CD4-positive, CD25-positive, alpha-beta regulatory T cell (primary cell): ENCODE data around the gene SMARCC1. TPM values are rescaled to one million over a fixed set of nuclear protein-coding genes. Genes with fewer than 3 reads are reported as not detected.

Source experiments
- ATAC-seq, 2 donors: fragments of 150-1000 bp; cut with Tn5 transposase; one replicate each; pipeline ENCODE4 v1.10.0; 2021; ENCODE audit warnings: low read depth in 2 of 2, moderate number of reproducible peaks in 2 of 2, moderate library complexity in 1 of 2
- DNase-seq, 3 donors: peaks; one replicate each; pipeline versions ENCODE4 v3.0.0 to v3.0.0-alpha.2; 2012 to 2022; ENCODE audit warnings: mixed read lengths in 1 of 3
- H3K27ac ChIP-seq: one replicate; pipeline ENCODE4 v1.7.0; 2013; ENCODE audit warnings: mild to moderate bottlenecking, low read length; ENCODE audit not compliant: insufficient read depth, poor library complexity, severe bottlenecking
- H3K27me3 ChIP-seq: one replicate; pipeline ENCODE4 v1.7.0; 2013; ENCODE audit warnings: low read length; ENCODE audit not compliant: control insufficient read depth, insufficient read depth
- H3K36me3 ChIP-seq: one replicate; pipeline ENCODE4 v1.7.0; 2013; ENCODE audit warnings: mild to moderate bottlenecking, low read length, moderate library complexity; ENCODE audit not compliant: control insufficient read depth, insufficient read depth
- H3K4me1 ChIP-seq: 2 replicates; pipeline ENCODE4 v1.7.0; 2013; ENCODE audit warnings: mild to moderate bottlenecking, low read length; ENCODE audit not compliant: insufficient read depth, control insufficient read depth, poor library complexity, severe bottlenecking
- H3K4me3 ChIP-seq: one replicate; pipeline ENCODE4 v1.7.0; 2013; ENCODE audit warnings: low read depth, mild to moderate bottlenecking, low read length, moderate library complexity
- H3K9me3 ChIP-seq, 2 experiments: 1 replicate in 1 of 2; 2 replicates in 1 of 2; pipeline ENCODE4 v1.7.0; 2013; ENCODE audit warnings: low read length in 2 of 2, mild to moderate bottlenecking in 1 of 2, moderate library complexity in 1 of 2; ENCODE audit not compliant: control insufficient read depth in 2 of 2
- H3K27ac Mint-ChIP-seq, 3 donors: one replicate each; pipeline ENCODE4 v1.8.0; 2020 to 2022; ENCODE audit warnings: mild to moderate bottlenecking in 3 of 3, mixed read lengths in 3 of 3, moderate library complexity in 2 of 3
- H3K27me3 Mint-ChIP-seq: one replicate; pipeline ENCODE4 v1.8.0; 2022; ENCODE audit warnings: mild to moderate bottlenecking, mixed read lengths
- H3K36me3 Mint-ChIP-seq: one replicate; pipeline ENCODE4 v1.8.0; 2020; ENCODE audit warnings: mixed read lengths
- H3K4me1 Mint-ChIP-seq, 4 donors: one replicate each; pipeline ENCODE4 v1.8.0; 2020 to 2022; ENCODE audit warnings: mixed read lengths in 4 of 4, mild to moderate bottlenecking in 1 of 4
- H3K4me3 Mint-ChIP-seq, 4 donors: one replicate each; pipeline ENCODE4 v1.8.0; 2020 to 2022; ENCODE audit warnings: mild to moderate bottlenecking in 4 of 4, mixed read lengths in 4 of 4, moderate library complexity in 3 of 4
- H3K9me3 Mint-ChIP-seq, 7 donors: one replicate each; pipeline ENCODE4 v1.8.0; 2020 to 2022; ENCODE audit warnings: mixed read lengths in 7 of 7, mild to moderate bottlenecking in 3 of 7, moderate library complexity in 2 of 7
- polyA plus RNA-seq, 4 donors: library from polyadenylated mRNA; unstranded; fragments of 300-500 nt; fragmentation: Illumina TruSeq; gene quantifications; one replicate each; pipeline ENCODE4 v1.2.3, GENCODE V29; 2021
- total RNA-seq: library from RNA; stranded (reverse); gene quantifications from one replicate; pipeline ENCODE4 v1.2.3, GENCODE V29; 2022

SMARCC1 gene
- total and polyA plus RNA-seq, 5 donors from 2014 or later, result 53.2 to 132 (median 56.7) TPM

- Histone ChIP-seq H3K4me1 (no peaks in the 10 kb centered on the region), H3K4me3 (no peak overlapping the region), H3K36me3 (no peaks in the 10 kb centered on the region), H3K27me3 (peaks cover 4% of the 10 kb centered on the region), H3K27ac (no peak overlapping the region), H3K9me3 (peaks cover 0 to 2% of the 10 kb centered on the region in 2 experiments)
- H3K4me3 Mint-ChIP-seq, result no peak overlapping the region
- H3K9me3 Mint-ChIP-seq, result peaks cover 0 to 1% (median 0%) of the 10 kb centered on the region in 7 donors
- ATAC-seq, result no peak
- no peak for DNase-seq
- no peaks in the 10 kb centered on the region for H3K4me1 Mint-ChIP-seq
- H3K27ac Mint-ChIP-seq, result no peak overlapping the region
- no peaks in the 10 kb centered on the region for H3K36me3 Mint-ChIP-seq
- peaks cover 31% of the 10 kb centered on the region for H3K27me3 Mint-ChIP-seq
Measured at GRCh38 chr3:47554335-47554734, 227.4 kb downstream of the SMARCC1 start.

GRCh38 chr3:47553407-47553806 is 228.3 kb downstream of the SMARCC1 start:
- no peaks in the 10 kb centered on the region for H3K36me3 ChIP-seq
- Mint-ChIP-seq H3K9me3 (peaks cover 0 to 1% (median 0%) of the 10 kb centered on the region in 7 donors), H3K27me3 (peaks cover 36% of the 10 kb centered on the region), H3K27ac (no peak overlapping the region), H3K4me3 (no peak overlapping the region), H3K4me1 (no peaks in the 10 kb centered on the region), H3K36me3 (no peaks in the 10 kb centered on the region)
- no peak for DNase-seq
- no peak overlapping the region for H3K4me3 ChIP-seq
- peaks cover 0 to 2% of the 10 kb centered on the region in 2 experiments for H3K9me3 ChIP-seq
- peaks cover 4% of the 10 kb centered on the region for H3K27me3 ChIP-seq
- no peak for ATAC-seq
- no peaks in the 10 kb centered on the region for H3K4me1 ChIP-seq
- H3K27ac ChIP-seq, result no peak overlapping the region

DNA sequence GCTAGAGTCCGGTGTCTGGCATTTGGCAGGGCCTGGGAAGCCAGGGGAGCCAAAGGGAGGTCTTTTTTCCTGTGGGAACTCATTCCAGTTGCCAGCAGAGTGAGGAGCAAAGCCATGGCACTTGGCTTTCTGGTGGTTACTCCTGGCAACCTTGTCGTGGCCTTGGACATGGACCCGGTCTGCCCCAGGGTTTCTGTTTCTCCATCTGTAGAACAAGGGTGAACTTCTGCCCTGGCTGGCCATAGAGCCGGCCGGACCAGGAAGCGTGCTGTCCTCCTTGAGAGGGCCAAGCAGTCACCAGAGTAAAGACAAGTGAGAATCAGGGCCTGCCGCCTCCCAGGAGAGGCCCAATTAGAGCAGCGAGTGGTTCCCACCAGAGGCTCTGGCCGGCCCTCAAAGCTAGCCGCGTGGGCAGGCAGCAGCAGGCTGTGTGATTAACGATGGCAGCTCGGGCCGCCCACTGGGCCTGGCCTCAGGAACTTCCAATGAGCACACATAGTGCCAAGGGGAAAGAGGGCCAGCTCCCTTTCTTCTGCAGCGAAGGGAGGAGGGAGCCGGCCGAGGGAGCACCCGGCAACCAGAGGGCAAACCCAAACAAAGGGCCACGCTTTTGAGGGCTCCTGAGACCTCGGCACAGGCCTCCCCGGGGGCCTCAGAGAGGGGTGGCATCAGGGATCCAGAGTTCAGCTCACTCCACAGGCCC is 239.1 kb downstream of the SMARCC1 start:
- no peaks in the 10 kb centered on the region for H3K9me3 ChIP-seq
- H3K27me3 ChIP-seq, result no peaks in the 10 kb centered on the region
- no peak overlapping the region for H3K27ac Mint-ChIP-seq
- no peaks in the 10 kb centered on the region for H3K9me3 Mint-ChIP-seq
- no peak for DNase-seq
- no peak overlapping the region for H3K4me3 Mint-ChIP-seq
- no peak overlapping the region for H3K27ac ChIP-seq
- no peaks in the 10 kb centered on the region for H3K4me1 Mint-ChIP-seq
- H3K4me1 ChIP-seq, result no peaks in the 10 kb centered on the region
- no peaks in the 10 kb centered on the region for H3K36me3 ChIP-seq
- H3K4me3 ChIP-seq, result no peak overlapping the region
- no peak for ATAC-seq
- H3K36me3 Mint-ChIP-seq, result no peaks in the 10 kb centered on the region
- peaks cover 16% of the 10 kb centered on the region for H3K27me3 Mint-ChIP-seq

DNA sequence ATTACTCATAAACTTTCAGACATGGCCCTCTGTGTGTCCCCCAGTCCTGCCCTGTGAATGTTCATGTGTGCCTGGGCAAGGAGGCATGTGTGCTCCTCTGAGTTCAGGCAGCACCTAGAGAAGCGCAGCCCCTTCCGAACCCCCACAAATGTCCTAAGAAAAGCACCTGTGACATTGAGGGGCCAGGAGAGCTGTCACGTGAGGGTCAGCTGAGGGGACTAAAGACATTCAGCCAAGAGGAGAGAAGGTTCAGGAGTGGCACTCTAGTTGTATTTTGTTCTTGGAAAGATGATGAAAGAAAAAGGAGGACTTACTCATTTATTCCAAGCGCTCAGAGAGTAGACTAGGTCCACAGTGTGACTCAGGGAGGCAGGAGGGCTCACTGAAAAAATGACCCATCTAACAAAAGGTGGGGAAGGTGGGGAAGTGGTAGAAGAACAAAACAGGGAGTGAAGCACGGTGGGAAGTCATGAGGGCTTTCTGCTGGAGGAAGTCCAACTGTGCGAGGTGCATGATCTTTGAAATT is 240.0 kb downstream of the SMARCC1 start:
- Mint-ChIP-seq H3K4me3 (no peak overlapping the region), H3K9me3 (no peaks in the 10 kb centered on the region), H3K4me1 (no peaks in the 10 kb centered on the region), H3K27me3 (peaks cover 23% of the 10 kb centered on the region), H3K27ac (no peak overlapping the region), H3K36me3 (no peaks in the 10 kb centered on the region)
- no peak for DNase-seq
- H3K4me1 ChIP-seq, result no peaks in the 10 kb centered on the region
- no peak overlapping the region for H3K4me3 ChIP-seq
- no peak overlapping the region for H3K27ac ChIP-seq
- H3K27me3 ChIP-seq, result no peaks in the 10 kb centered on the region
- ATAC-seq, result no peak
- no peaks in the 10 kb centered on the region for H3K36me3 ChIP-seq
- H3K9me3 ChIP-seq, result no peaks in the 10 kb centered on the region

DNA sequence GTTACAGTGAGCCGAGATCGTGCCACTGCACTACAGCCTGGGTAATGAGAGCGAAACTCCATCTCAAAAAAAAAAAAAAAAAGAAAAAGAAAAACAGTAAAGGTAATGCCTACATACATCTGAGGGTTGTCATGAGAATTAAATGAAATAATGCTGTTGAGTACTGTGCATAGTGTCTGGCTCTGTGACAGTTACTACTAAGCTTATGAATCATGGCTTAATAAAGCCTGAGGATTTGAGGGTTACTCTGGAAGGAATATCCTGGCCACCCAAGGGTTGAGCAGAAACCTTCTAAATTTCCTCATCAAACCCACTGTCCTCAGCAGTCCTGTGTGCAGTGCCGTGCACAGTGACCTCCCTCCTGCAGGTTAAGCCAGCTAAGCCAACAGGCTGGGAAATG is 241.4 kb downstream of the SMARCC1 start:
- Histone ChIP-seq H3K4me3 (no peak overlapping the region), H3K36me3 (no peaks in the 10 kb centered on the region), H3K4me1 (no peaks in the 10 kb centered on the region), H3K27me3 (no peaks in the 10 kb centered on the region), H3K9me3 (no peaks in the 10 kb centered on the region), H3K27ac (no peak overlapping the region)
- Mint-ChIP-seq H3K36me3 (no peaks in the 10 kb centered on the region), H3K27me3 (peaks cover 23% of the 10 kb centered on the region), H3K4me3 (no peak overlapping the region), H3K27ac (no peak overlapping the region), H3K4me1 (no peaks in the 10 kb centered on the region), H3K9me3 (no peaks in the 10 kb centered on the region)
- DNase-seq (no peak), ATAC-seq (no peak)

- H3K36me3 ChIP-seq, result no peaks in the 10 kb centered on the region
- H3K27me3 ChIP-seq, result no peaks in the 10 kb centered on the region
- ATAC-seq (no peak), DNase-seq (no peak)
- H3K9me3 ChIP-seq, result no peaks in the 10 kb centered on the region
- peaks cover 34% of the 10 kb centered on the region for H3K27me3 Mint-ChIP-seq
- H3K9me3 Mint-ChIP-seq, result no peaks in the 10 kb centered on the region
- no peaks in the 10 kb centered on the region for H3K4me1 ChIP-seq
- H3K4me1 Mint-ChIP-seq, result no peaks in the 10 kb centered on the region
- no peak overlapping the region for H3K27ac ChIP-seq
- no peak overlapping the region for H3K27ac Mint-ChIP-seq
- H3K4me3 Mint-ChIP-seq, result no peak overlapping the region
- no peaks in the 10 kb centered on the region for H3K36me3 Mint-ChIP-seq
- H3K4me3 ChIP-seq, result no peak overlapping the region
Measured at GRCh38 chr3:47536967-47537366, 244.7 kb downstream of the SMARCC1 start.

DNA sequence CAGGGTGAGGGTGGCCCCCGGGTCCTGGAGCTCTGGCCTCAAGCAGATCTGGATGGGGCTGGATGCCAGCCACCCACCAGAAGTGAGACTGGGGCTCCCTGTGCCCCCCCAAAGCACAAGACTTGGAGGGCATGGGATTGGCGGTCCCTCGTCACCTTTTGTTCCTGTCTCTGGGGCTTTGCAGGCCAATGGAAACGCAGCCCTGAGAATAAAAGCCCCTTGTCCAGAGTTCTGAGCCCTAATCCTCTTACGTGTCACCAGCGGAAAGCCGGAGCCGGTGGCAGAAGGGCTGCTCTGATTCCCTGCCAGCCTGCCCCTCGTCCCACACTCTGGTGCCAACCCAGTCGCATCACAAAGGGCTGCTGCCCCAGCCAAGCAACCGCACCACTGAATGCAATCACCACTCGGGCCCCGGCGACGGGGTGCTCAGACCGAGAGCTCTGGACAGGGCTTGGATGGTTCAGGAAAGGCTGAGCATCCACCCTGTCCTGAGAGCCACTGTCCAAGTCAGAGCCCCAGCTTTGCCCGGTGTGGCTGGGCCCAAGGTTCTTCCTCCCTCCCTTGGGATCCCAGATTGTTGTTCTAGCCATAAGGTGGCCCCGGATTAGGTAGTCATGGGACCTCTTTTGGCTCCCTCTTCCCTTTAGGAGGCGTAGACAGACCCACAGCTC is 245.3 kb downstream of the SMARCC1 start:
- H3K36me3 Mint-ChIP-seq, result no peaks in the 10 kb centered on the region
- no peak overlapping the region for H3K4me3 Mint-ChIP-seq
- no peak for ATAC-seq
- Histone ChIP-seq H3K4me3 (no peak overlapping the region), H3K9me3 (no peaks in the 10 kb centered on the region), H3K27ac (no peak overlapping the region), H3K4me1 (no peaks in the 10 kb centered on the region), H3K27me3 (no peaks in the 10 kb centered on the region), H3K36me3 (no peaks in the 10 kb centered on the region)
- H3K27me3 Mint-ChIP-seq, result peaks cover 32% of the 10 kb centered on the region
- no peak overlapping the region for H3K27ac Mint-ChIP-seq
- no peak for DNase-seq
- no peaks in the 10 kb centered on the region for H3K4me1 Mint-ChIP-seq
- no peaks in the 10 kb centered on the region for H3K9me3 Mint-ChIP-seq
